Measurements from ENCODE around the gene KCNF1. TPM values are rescaled to one million over a fixed set of nuclear protein-coding genes. Genes with fewer than 3 reads are reported as not detected.

Gene KCNF1
- total and polyA plus RNA-seq, 10 of the 15 experiments (the other 5 are each of a cell fraction or from before 2014, with no cell fraction given) = not detected

GRCh38 chr2:10864251-10864650 is 47.5 kb upstream of the KCNF1 start:
- SMC1A ChIA-PET (ENCODE audit: uncharacterized antibody, unreplicated experiment) = interaction anchor here (0.8 to 4.0 kb wide), 7 partner anchors 8 to 124 kb away, joined by 3 to 37 read pairs (median 4); no protein-coding TSS in a partner anchor
- Histone ChIP-seq H4K20me1 (ENCODE audit: control insufficient read depth, insufficient read depth) (no peaks in the 10 kb centered on the region; the same call in 1 of the 2 replicates), H3K4me3 (peak overlapping the region; percentile 43; the same call in 1 of the 2 replicates), H3K4me2 (ENCODE audit: control insufficient read depth, insufficient read depth) (peak overlapping the region; percentile 61), H3K9me3 (replicated peaks; ENCODE audit: control insufficient read depth, insufficient read depth, low read length) (no peaks in the 10 kb centered on the region), H3K79me2 (ENCODE audit: control insufficient read depth, insufficient read depth, low read length) (no peaks in the 10 kb centered on the region), H3K9ac (ENCODE audit: control insufficient read depth, insufficient read depth, low read length) (no peak overlapping the region), H3K4me1 (ENCODE audit: control insufficient read depth, insufficient read depth, low read length) (peaks cover 31% of the 10 kb centered on the region), H3K27ac (ENCODE audit: control insufficient read depth, insufficient read depth) (no peak overlapping the region), H2AFZ (ENCODE audit: control insufficient read depth, low read depth, low read length) (no peak overlapping the region), H3K27me3 (replicated peaks in 1 of 2; ENCODE audit: control insufficient read depth in 2 of 2, insufficient read depth in 2 of 2, low read length in 1 of 2) (peaks cover 0 to 4% of the 10 kb centered on the region in 2 experiments; a peak in 3 of 4 replicates), H3K36me3 (ENCODE audit: control insufficient read depth in 2 of 2, insufficient read depth in 2 of 2, low read length in 1 of 2) (no peaks in the 10 kb centered on the region)
- ATAC-seq (no peak), DNase-seq (ENCODE audit: low read depth, low spot score) (no peak), FAIRE-seq (no peak)
- no peak for TF ChIP-seq HDGF (IDR thresholded peaks at IDR 0.05)
- WGBS (ENCODE audit: insufficient coverage, insufficient replicate concordance, low lambda C conversion rate, missing lambda C conversion rate) = 61% methylated on average over 10 of the region's 10 CpGs
- CTCF ChIA-PET = interaction anchor here (1.0 to 3.0 kb wide), 5 partner anchors 9 to 36 kb away, joined by 3 to 9 read pairs (median 8); no protein-coding TSS in a partner anchor
- intact Hi-C loops (cut with micrococcal nuclease; ENCODE audit: unreplicated experiment) = no loop called here
- POLR2A ChIA-PET = interaction anchor here (1.1 to 1.4 kb wide), 2 partner anchors 10 to 22 kb away, joined by 3 to 4 read pairs; no protein-coding TSS in a partner anchor
- RAD21 ChIA-PET (ENCODE audit: unreplicated experiment) = interaction anchor here (1.2 to 5.1 kb wide), 5 partner anchors 9 to 36 kb away, joined by 3 to 30 read pairs (median 5); no protein-coding TSS in a partner anchor
- in situ Hi-C loops (cut with MboI) = no loop called here
- BruUV-seq (replicated peaks) = no TSS peak

- H3K9ac ChIP-seq (ENCODE audit: control insufficient read depth, insufficient read depth, low read length) = no peak overlapping the region
- peak overlapping the region; percentile 61 for H3K4me2 ChIP-seq (ENCODE audit: control insufficient read depth, insufficient read depth)
- in situ Hi-C loops (cut with MboI) (no loop called here), intact Hi-C loops (cut with micrococcal nuclease; ENCODE audit: unreplicated experiment) (no loop called here)
- H3K9me3 ChIP-seq (replicated peaks; ENCODE audit: control insufficient read depth, insufficient read depth, low read length) = no peaks in the 10 kb centered on the region
- WGBS (ENCODE audit: insufficient coverage, insufficient replicate concordance, low lambda C conversion rate, missing lambda C conversion rate) = 2% methylated on average over 14 of the region's 14 CpGs
- SMC1A ChIA-PET (ENCODE audit: uncharacterized antibody, unreplicated experiment) = interaction anchor here (0.8 to 4.0 kb wide), 5 partner anchors 11 to 125 kb away, joined by 3 to 37 read pairs (median 19); no protein-coding TSS in a partner anchor
- H3K36me3 ChIP-seq (ENCODE audit: control insufficient read depth in 2 of 2, insufficient read depth in 2 of 2, low read length in 1 of 2) = no peaks in the 10 kb centered on the region
- peaks cover 0 to 4% of the 10 kb centered on the region in 2 experiments; a peak in 3 of 4 replicates for H3K27me3 ChIP-seq (replicated peaks in 1 of 2; ENCODE audit: control insufficient read depth in 2 of 2, insufficient read depth in 2 of 2, low read length in 1 of 2)
- peak; percentile 99 for FAIRE-seq
- RAD21 ChIA-PET (ENCODE audit: unreplicated experiment) = interaction anchor here (1.2 to 5.1 kb wide), 5 partner anchors 8 to 35 kb away, joined by 3 to 30 read pairs (median 8); no protein-coding TSS in a partner anchor
- H2AFZ ChIP-seq (ENCODE audit: control insufficient read depth, low read depth, low read length) = no peak overlapping the region
- H3K79me2 ChIP-seq (ENCODE audit: control insufficient read depth, insufficient read depth, low read length) = no peaks in the 10 kb centered on the region
- DNase-seq (ENCODE audit: low read depth, low spot score) = peak; percentile 66
- H3K4me1 ChIP-seq (ENCODE audit: control insufficient read depth, insufficient read depth, low read length) = peaks cover 31% of the 10 kb centered on the region
- H3K4me3 ChIP-seq = peak overlapping the region; percentile 43; the same call in 1 of the 2 replicates
- no TSS peak for BruUV-seq (replicated peaks)
- POLR2A ChIA-PET = interaction anchor here (1.1 to 1.4 kb wide), 2 partner anchors 9 to 21 kb away, joined by 3 to 4 read pairs; no protein-coding TSS in a partner anchor
- H3K27ac ChIP-seq (ENCODE audit: control insufficient read depth, insufficient read depth) = no peak overlapping the region
- ATAC-seq = peak; percentile 95
- H4K20me1 ChIP-seq (ENCODE audit: control insufficient read depth, insufficient read depth) = no peaks in the 10 kb centered on the region; the same call in 1 of the 2 replicates
- CTCF ChIA-PET = interaction anchor here (0.6 to 3.0 kb wide), 9 partner anchors 9 to 43 kb away, joined by 3 to 10 read pairs (median 3); no protein-coding TSS in a partner anchor
- no peak for TF ChIP-seq TAF1 (IDR thresholded peaks at IDR 0.05; ENCODE audit: borderline replicate concordance, low read depth, low read length)
- TF ChIP-seq DPF2 (IDR thresholded peaks at IDR 0.05) = 0 out of 2 replicates have a peak, but pooled peaks have one; percentile 25
- peak; percentile 31 to 72 (median 55); a peak in 5 of 6 replicates for TF ChIP-seq CTCF (IDR thresholded peaks at IDR 0.05 in 2 of 3, conservative IDR thresholded peaks at IDR 0.05 in 1 of 3; ENCODE audit: control insufficient read depth in 2 of 3, extremely low read depth in 1 of 3, insufficient read depth in 1 of 3, low read depth in 3 of 3, low read length in 3 of 3)
- no peak for TF ChIP-seq ZZZ3 (IDR thresholded peaks at IDR 0.05; ENCODE audit: control insufficient read depth, insufficient read length, low read depth)
- peak; percentile 24; the same call in 1 of the 2 replicates for TF ChIP-seq ATF2 (IDR thresholded peaks at IDR 0.05; ENCODE audit: low read length)
- no peak for TF ChIP-seq SREBF2 (IDR thresholded peaks at IDR 0.05; ENCODE audit: low read length)
- TF ChIP-seq SPI1 (IDR thresholded peaks at IDR 0.05; ENCODE audit: borderline replicate concordance, insufficient read depth, low read depth, low read length) = peak; percentile 69
- no peak for TF ChIP-seq ASH2L (IDR thresholded peaks at IDR 0.05; ENCODE audit: borderline replicate concordance, low read depth)
- TF ChIP-seq YY1 (IDR thresholded peaks at IDR 0.05; ENCODE audit: low read depth, low read length) = 0 out of 2 replicates have a peak, but pooled peaks have one; percentile 32
Observed at GRCh38 chr2:10864861-10865636, 46.7 kb upstream of the KCNF1 start.
